Esophagus muscularis mucosa (tissue), 4 donors: ENCODE results near the gene KSR1. TPM values are rescaled to one million over a fixed set of nuclear protein-coding genes. Genes with fewer than 3 reads are reported as not detected.
"Not testable (repeated sequence)": the region's sequence is repeated elsewhere in the genome, so short reads cannot be mapped to it uniquely, and the experiment has no call there.

Experiments used
- DNase-seq: peaks from one replicate; pipeline ENCODE4 v3.0.0-alpha.2; 2017; ENCODE audit errors: extremely low spot score
- H3K27ac ChIP-seq, 4 donors: fragments of 200-600 bp; sonication (generic); replicated peaks in 1 of 4; 1 replicate in 3 of 4; 2 replicates in 1 of 4; pipeline ENCODE4 v1.5.1; 2016 to 2019; ENCODE audit warnings: mild to moderate bottlenecking in 1 of 4
- H3K27me3 ChIP-seq, 4 donors: fragments of 200-600 bp; sonication (generic); one replicate each; pipeline versions ENCODE4 v1.5.1 to v1.6.0; 2016 to 2019
- H3K36me3 ChIP-seq, 4 donors: fragments of 200-600 bp; sonication (generic); one replicate each; pipeline ENCODE4 v1.5.1; 2016 to 2019
- H3K4me1 ChIP-seq, 4 donors: fragments of 200-600 bp; sonication (generic); one replicate each; pipeline ENCODE4 v1.5.1; 2016 to 2019
- H3K4me3 ChIP-seq, 4 donors: fragments of 200-600 bp; sonication (generic); 1 replicate in 2 of 4; 2 replicates in 2 of 4; pipeline ENCODE4 v1.5.1; 2016 to 2019; ENCODE audit warnings: mild to moderate bottlenecking in 4 of 4, moderate library complexity in 1 of 4
- H3K9me3 ChIP-seq, 4 donors: fragments of 200-600 bp; sonication (generic); 1 replicate in 3 of 4; 2 replicates in 1 of 4; pipeline ENCODE4 v1.5.1; 2016 to 2019
- EP300 ChIP-seq: sonication (generic); formaldehyde crosslinking; IDR thresholded peaks from one replicate; pipeline ENCODE4 v1.6.1; 2017; ENCODE audit warnings: antibody characterized with exemption
- POLR2A ChIP-seq: fragments of 450-650 bp; IDR thresholded peaks from one replicate; pipeline ENCODE4 v1.6.1; 2017; ENCODE audit warnings: antibody characterized with exemption, moderate library complexity, mild to moderate bottlenecking, low read depth
- POLR2AphosphoS5 ChIP-seq, 2 donors: sonication (generic); formaldehyde crosslinking; IDR thresholded peaks; one replicate each; pipeline ENCODE4 v1.6.1; 2017; ENCODE audit warnings: antibody characterized with exemption in 2 of 2
- WGBS: methylation state at CpG from one replicate; pipeline ENCODE4 v1.1.5; 2018; 5-methylcytosine and 5-hydroxymethylcytosine counted together
- intact Hi-C: fragments of 100-400 bp; cut with DNase I; formaldehyde crosslinking; loops from one replicate; pipeline ENCODE4 v1.15.1; 2023
- total RNA-seq, 4 donors: library from RNA; depleted of rRNA; stranded (reverse); fragments of >200 nt; gene quantifications; one replicate each; pipeline versions ENCODE4 v1.1.0 to v1.2.1, GENCODE V29; 2016
- TF ChIP-seq, protein P1 (sequence below), 3 experiments: fragments of 200-600 bp in 2 of 3; fragments of 450-650 bp in 1 of 3; sonication (generic) in 2 of 3; IDR thresholded peaks; one replicate each; pipeline ENCODE4 v1.5.1; 2017 to 2019; ENCODE audit warnings: antibody characterized with exemption in 3 of 3, mild to moderate bottlenecking in 2 of 3, moderate library complexity in 1 of 3

KSR1 gene
- total RNA-seq, 4 donors from 2014 or later, result 13.3 to 18.9 (median 13.7) TPM

DNA sequence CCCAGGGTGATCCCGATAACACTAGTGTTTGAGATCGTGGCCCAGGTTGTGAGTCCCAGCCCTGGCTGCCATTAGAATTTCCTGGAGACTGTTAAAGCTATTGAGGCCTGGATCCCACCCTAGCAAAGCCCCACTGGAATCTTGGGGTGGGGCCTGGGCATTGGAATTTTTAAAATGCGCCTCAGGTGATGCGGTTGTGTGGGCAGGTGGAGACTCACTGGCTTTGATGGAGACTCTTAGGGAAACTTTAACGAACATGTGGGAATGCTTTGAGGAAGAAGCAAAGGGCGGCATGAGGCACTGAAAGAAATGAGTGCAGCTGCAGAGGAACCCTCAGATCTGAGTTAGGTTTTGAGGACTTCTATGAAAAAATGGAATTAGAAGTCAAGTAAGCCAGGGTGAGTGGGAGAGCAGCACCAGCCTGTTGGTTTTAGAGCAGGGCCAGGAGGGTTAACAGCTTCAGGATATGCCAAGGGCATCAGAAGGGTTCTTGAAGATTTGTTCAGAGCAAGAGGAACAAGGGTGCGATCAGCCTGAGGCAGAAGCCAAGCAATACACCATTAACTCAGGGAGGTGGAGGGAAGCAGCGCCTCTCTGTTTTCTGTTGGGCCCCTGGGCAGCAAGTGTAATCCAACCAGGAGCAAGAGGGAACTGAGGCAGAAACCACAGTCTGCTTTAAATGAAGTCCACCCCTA lies 42.5 kb downstream of the KSR1 start:
- no peaks in the 10 kb centered on the region for H3K36me3 ChIP-seq
- no peaks in the 10 kb centered on the region for H3K9me3 ChIP-seq
- H3K27ac ChIP-seq, result no peak overlapping the region
- TF ChIP-seq POLR2AphosphoS5 (IDR thresholded peaks at IDR 0.05) (no peak), EP300 (no peak), POLR2A (no peak)
- TF ChIP-seq, protein P1, sequence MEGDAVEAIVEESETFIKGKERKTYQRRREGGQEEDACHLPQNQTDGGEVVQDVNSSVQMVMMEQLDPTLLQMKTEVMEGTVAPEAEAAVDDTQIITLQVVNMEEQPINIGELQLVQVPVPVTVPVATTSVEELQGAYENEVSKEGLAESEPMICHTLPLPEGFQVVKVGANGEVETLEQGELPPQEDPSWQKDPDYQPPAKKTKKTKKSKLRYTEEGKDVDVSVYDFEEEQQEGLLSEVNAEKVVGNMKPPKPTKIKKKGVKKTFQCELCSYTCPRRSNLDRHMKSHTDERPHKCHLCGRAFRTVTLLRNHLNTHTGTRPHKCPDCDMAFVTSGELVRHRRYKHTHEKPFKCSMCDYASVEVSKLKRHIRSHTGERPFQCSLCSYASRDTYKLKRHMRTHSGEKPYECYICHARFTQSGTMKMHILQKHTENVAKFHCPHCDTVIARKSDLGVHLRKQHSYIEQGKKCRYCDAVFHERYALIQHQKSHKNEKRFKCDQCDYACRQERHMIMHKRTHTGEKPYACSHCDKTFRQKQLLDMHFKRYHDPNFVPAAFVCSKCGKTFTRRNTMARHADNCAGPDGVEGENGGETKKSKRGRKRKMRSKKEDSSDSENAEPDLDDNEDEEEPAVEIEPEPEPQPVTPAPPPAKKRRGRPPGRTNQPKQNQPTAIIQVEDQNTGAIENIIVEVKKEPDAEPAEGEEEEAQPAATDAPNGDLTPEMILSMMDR (IDR thresholded peaks at IDR 0.05), result no peak
- H3K27me3 ChIP-seq, result no peaks in the 10 kb centered on the region
- H3K4me3 ChIP-seq, result no peak overlapping the region
- WGBS, result 98% methylated on average over 7 of the region's 8 CpGs
- DNase-seq, result no peak
- peaks cover 19 to 41% (median 33%) of the 10 kb centered on the region in 4 donors for H3K4me1 ChIP-seq
- intact Hi-C loops, result no loop called here

DNA sequence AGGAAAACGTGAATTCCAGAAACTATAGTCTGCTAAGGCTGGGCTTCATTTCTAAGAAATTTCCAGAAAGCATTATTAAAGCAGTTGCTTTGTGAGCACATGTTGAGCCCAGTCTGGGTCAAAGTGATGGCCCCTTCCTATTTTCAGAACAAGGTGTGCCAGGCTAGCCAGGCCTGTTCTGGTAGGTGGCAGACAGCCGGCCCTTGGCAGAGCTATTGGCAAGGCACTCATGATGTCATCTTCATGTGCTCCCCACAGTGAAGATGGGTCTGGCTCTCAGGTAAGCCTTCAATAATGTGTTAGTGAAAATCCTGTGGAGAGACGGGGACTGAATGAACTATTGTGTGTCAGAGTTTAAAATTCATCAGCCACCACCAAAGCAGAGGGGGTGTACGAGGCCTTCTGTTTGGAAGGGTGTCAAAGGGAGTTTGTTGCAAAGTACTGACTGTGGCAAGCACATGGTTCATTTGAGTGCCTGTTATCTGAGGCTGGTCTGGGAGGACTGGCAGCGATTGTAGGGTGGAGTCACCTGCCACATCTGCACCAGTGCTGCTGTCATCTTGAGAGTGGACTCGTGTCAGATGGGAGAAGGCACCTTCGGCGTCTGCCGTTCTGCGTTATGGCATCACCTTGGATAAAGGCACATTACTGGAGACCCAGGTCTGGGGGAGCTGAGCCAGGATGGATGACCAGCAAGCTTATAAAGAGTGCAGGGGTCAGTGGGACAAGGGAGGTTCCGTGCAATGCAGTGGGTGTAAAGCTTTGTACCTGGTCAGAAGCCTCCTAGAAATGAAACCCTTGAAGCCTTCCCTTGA lies 43.4 kb downstream of the KSR1 start:
- no peak for DNase-seq
- H3K27me3 ChIP-seq, result no peaks in the 10 kb centered on the region
- no peak overlapping the region for H3K27ac ChIP-seq
- H3K4me1 ChIP-seq, result peaks cover 11 to 41% (median 30%) of the 10 kb centered on the region in 4 donors
- 92% methylated on average over 11 of the region's 11 CpGs for WGBS
- H3K9me3 ChIP-seq, result no peaks in the 10 kb centered on the region
- TF ChIP-seq EP300, result no peak
- TF ChIP-seq, protein P1 (IDR thresholded peaks at IDR 0.05), result no peak
- TF ChIP-seq POLR2AphosphoS5 (IDR thresholded peaks at IDR 0.05), result no peak
- no peak for TF ChIP-seq POLR2A
- H3K4me3 ChIP-seq, result no peak overlapping the region
- H3K36me3 ChIP-seq, result no peaks in the 10 kb centered on the region
- intact Hi-C loops, result no loop called here

- H3K27ac ChIP-seq, DNase-seq, intact Hi-C loops, H3K9me3 ChIP-seq, H3K4me3 ChIP-seq, H3K27me3 ChIP-seq, H3K36me3 ChIP-seq: not testable (repeated sequence)
- peaks cover 5 to 40% (median 23%) of the 10 kb centered on the region in 4 donors for H3K4me1 ChIP-seq
- WGBS, result 97% methylated on average over 3 of the region's 3 CpGs
Observed at GRCh38 chr17:27501338-27501737, 45.1 kb downstream of the KSR1 start.

DNA sequence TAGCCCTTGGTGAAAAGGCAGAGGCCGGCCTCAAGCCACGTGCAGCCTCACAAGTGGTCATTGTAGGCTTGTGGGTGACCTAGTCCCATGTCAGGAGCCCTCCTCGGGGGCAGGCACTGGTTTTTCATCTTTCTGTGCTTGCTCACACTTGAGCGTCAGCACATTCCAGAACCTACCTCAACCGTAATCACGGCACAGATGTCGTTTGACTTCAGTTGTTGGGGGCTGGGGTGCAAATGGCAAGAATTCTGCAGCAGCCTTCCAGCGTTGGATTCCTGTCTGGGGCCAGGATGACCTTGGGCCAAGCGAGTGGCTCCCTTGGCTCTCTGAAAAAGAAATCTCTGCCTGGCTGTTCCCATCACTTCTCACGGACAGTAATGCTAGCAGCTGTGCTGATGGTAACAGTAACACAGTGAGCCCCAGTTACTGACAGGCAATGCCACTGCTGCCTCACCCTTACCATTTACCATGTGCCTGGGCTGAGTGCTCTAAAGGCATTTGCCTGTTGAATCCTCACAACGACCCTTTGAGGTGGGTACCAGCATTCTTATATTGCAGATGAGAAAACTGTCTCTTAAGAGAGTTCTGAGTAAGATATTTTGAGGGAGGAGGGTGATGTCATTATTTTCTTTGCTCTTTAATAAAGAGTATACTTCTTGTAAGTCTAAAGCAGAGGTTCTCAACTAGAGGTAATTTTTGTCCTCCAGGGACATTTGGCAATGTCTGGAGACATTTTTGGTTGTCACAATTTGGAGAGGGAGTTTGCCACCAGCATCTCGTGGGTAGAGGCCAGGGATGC lies 46.5 kb downstream of the KSR1 start:
- H3K27me3 ChIP-seq, result no peaks in the 10 kb centered on the region
- TF ChIP-seq POLR2AphosphoS5 (IDR thresholded peaks at IDR 0.05) (no peak), POLR2A (no peak)
- TF ChIP-seq, protein P1 (IDR thresholded peaks at IDR 0.05), result no peak
- intact Hi-C loops, result no loop called here
- peaks cover 5 to 40% (median 22%) of the 10 kb centered on the region in 4 donors for H3K4me1 ChIP-seq
- no peak overlapping the region for H3K27ac ChIP-seq
- WGBS, result 52% methylated on average over 12 of the region's 12 CpGs
- no peaks in the 10 kb centered on the region for H3K9me3 ChIP-seq
- no peak for DNase-seq
- H3K4me3 ChIP-seq, result no peak overlapping the region
- H3K36me3 ChIP-seq, result no peaks in the 10 kb centered on the region

- H3K4me3 ChIP-seq, result no peak overlapping the region
- no peaks in the 10 kb centered on the region for H3K9me3 ChIP-seq
- TF ChIP-seq EP300 (no peak), POLR2A (no peak), POLR2AphosphoS5 (IDR thresholded peaks at IDR 0.05) (no peak)
- TF ChIP-seq, protein P1 (IDR thresholded peaks at IDR 0.05), result no peak
- WGBS, result 94% methylated on average over 8 of the region's 8 CpGs
- no peaks in the 10 kb centered on the region for H3K27me3 ChIP-seq
- no peak overlapping the region for H3K27ac ChIP-seq
- H3K36me3 ChIP-seq, result no peaks in the 10 kb centered on the region
- DNase-seq, result no peak
- H3K4me1 ChIP-seq, result peaks cover 5 to 40% (median 23%) of the 10 kb centered on the region in 4 donors
- intact Hi-C loops, result no loop called here
Observed at GRCh38 chr17:27503611-27504010, 47.4 kb downstream of the KSR1 start.
